PC-9 (cell line): ENCODE results near the gene HTRA3. TPM values are rescaled to one million over a fixed set of nuclear protein-coding genes. Genes with fewer than 3 reads are reported as not detected.

Experiments
- BruUV-seq: library from RNA; stranded (reverse); fragments of 400-500 nt; replicated peaks from 2 replicates; lab custom pipeline; 2021; lab: Mats Ljungman, UMichigan
- CTCF ChIA-PET: fragments of 300-600 bp; sonication (Branson Sonifier 250); formaldehyde crosslinking; loops from one replicate; lab custom pipeline; 2022; ENCODE audit warnings: antibody characterized with exemption; lab: Charles Lee
- POLR2A ChIA-PET: fragments of 300-600 bp; sonication (Branson Sonifier 250); formaldehyde crosslinking; loops from one replicate; lab custom pipeline; 2022; ENCODE audit warnings: antibody characterized with exemption; ENCODE audit not compliant: unreplicated experiment; lab: Charles Lee
- DNase-seq, 2 experiments: peaks; one replicate each; pipeline versions ENCODE4 v3.0.0 to v3.0.0-alpha.2; 2015 to 2022; ENCODE audit warnings: mixed read lengths in 1 of 2
- H2AFZ ChIP-seq: fragments of 200-600 bp; sonication (generic); 2 replicates; pipeline ENCODE4 v1.8.1; 2017; ENCODE audit warnings: antibody characterized with exemption
- H3F3A ChIP-seq: fragments of 200-600 bp; sonication (generic); 2 replicates; pipeline ENCODE4 v1.8.1; 2017; ENCODE audit warnings: antibody characterized with exemption, mild to moderate bottlenecking, low read depth; ENCODE audit not compliant: insufficient read depth
- H3K27ac ChIP-seq: fragments of 200-600 bp; sonication (generic); 2 replicates; pipeline ENCODE4 v1.6.1; 2016; ENCODE audit warnings: mixed run types
- H3K27me3 ChIP-seq: fragments of 200-600 bp; sonication (generic); 2 replicates; pipeline ENCODE4 v1.6.1; 2016; ENCODE audit warnings: low read depth, mixed run types; ENCODE audit not compliant: insufficient read depth
- H3K36me3 ChIP-seq: fragments of 200-600 bp; sonication (generic); 2 replicates; pipeline ENCODE4 v1.6.1; 2016; ENCODE audit warnings: low read depth, mixed run types
- H3K4me1 ChIP-seq: fragments of 200-600 bp; sonication (generic); replicated peaks from 2 replicates; pipeline ENCODE4 v1.6.1; 2016; ENCODE audit warnings: mixed run types; ENCODE audit not compliant: insufficient read depth
- H3K4me2 ChIP-seq: fragments of 200-600 bp; sonication (generic); 2 replicates; pipeline ENCODE4 v1.6.1; 2017; ENCODE audit warnings: mixed run types
- H3K4me3 ChIP-seq: fragments of 200-600 bp; sonication (generic); 2 replicates; pipeline ENCODE4 v1.6.1; 2016; ENCODE audit warnings: mixed run types
- H3K79me2 ChIP-seq: fragments of 200-600 bp; sonication (generic); 2 replicates; pipeline ENCODE4 v1.6.1; 2017; ENCODE audit warnings: low read depth, mixed run types
- H3K9me2 ChIP-seq: fragments of 200-600 bp; sonication (generic); 2 replicates; pipeline ENCODE4 v1.8.1; 2017; ENCODE audit warnings: mild to moderate bottlenecking; ENCODE audit not compliant: insufficient read depth
- H3K9me3 ChIP-seq: fragments of 200-600 bp; sonication (generic); 2 replicates; pipeline ENCODE4 v1.8.1; 2016; ENCODE audit warnings: low read depth; ENCODE audit not compliant: insufficient read depth
- H4K20me1 ChIP-seq: fragments of 200-600 bp; sonication (generic); 2 replicates; pipeline ENCODE4 v1.8.1; 2017; ENCODE audit not compliant: insufficient read depth
- CTCF ChIP-seq: fragments of 200-600 bp; sonication (generic); conservative IDR thresholded peaks from 2 replicates; pipeline ENCODE4 v1.6.1; 2017; ENCODE audit warnings: mixed run types, antibody characterized with exemption, mild to moderate bottlenecking, moderate library complexity
- EZH2 ChIP-seq: fragments of 200-600 bp; sonication (generic); IDR thresholded peaks from 2 replicates; pipeline ENCODE4 v1.8.0; 2017; ENCODE audit warnings: antibody characterized with exemption, low read depth
- intact Hi-C: fragments of 100-400 bp; cut with micrococcal nuclease; formaldehyde crosslinking; loops from one replicate; pipeline ENCODE4 v1.10.0; 2022; ENCODE audit not compliant: unreplicated experiment
- total RNA-seq: library from RNA; stranded (reverse); gene quantifications from 2 replicates; pipeline ENCODE4 v1.2.3, GENCODE V29; 2021

Gene HTRA3
- total RNA-seq, 1 experiment from 2014 or later = 14.1 TPM

- Histone ChIP-seq H2AFZ (no peak overlapping the region), H3K9me2 (no peaks in the 10 kb centered on the region), H3K79me2 (no peaks in the 10 kb centered on the region), H3K27me3 (no peaks in the 10 kb centered on the region), H3K4me1 (no peaks in the 10 kb centered on the region), H3K27ac (no peak overlapping the region), H4K20me1 (no peaks in the 10 kb centered on the region), H3F3A (no peaks in the 10 kb centered on the region), H3K36me3 (no peaks in the 10 kb centered on the region), H3K4me3 (no peak overlapping the region), H3K4me2 (no peak overlapping the region), H3K9me3 (no peaks in the 10 kb centered on the region)
- POLR2A ChIA-PET = no interaction called here
- CTCF ChIA-PET = no interaction called here
- no peak for TF ChIP-seq EZH2
- no peak for TF ChIP-seq CTCF
- BruUV-seq = no TSS peak
- intact Hi-C loops = no loop called here
- DNase-seq = no peak
These were observed 76.6 kb downstream of the HTRA3 start for GRCh38 chr4:8345946-8346814.

- H4K20me1 ChIP-seq = no peaks in the 10 kb centered on the region
- H3K4me1 ChIP-seq = no peaks in the 10 kb centered on the region
- no peaks in the 10 kb centered on the region for H3K27me3 ChIP-seq
- H3K4me3 ChIP-seq = no peak overlapping the region
- no TSS peak for BruUV-seq
- TF ChIP-seq EZH2 (no peak), CTCF (no peak)
- no peaks in the 10 kb centered on the region for H3K36me3 ChIP-seq
- no peak overlapping the region for H2AFZ ChIP-seq
- no peaks in the 10 kb centered on the region for H3K9me3 ChIP-seq
- H3K9me2 ChIP-seq = no peaks in the 10 kb centered on the region
- H3K4me2 ChIP-seq = no peak overlapping the region
- CTCF ChIA-PET = no interaction called here
- POLR2A ChIA-PET = no interaction called here
- no peak overlapping the region for H3K27ac ChIP-seq
- H3K79me2 ChIP-seq = no peaks in the 10 kb centered on the region
- no peaks in the 10 kb centered on the region for H3F3A ChIP-seq
- intact Hi-C loops = no loop called here
- DNase-seq = no peak
These were observed 77.5 kb downstream of the HTRA3 start for GRCh38 chr4:8346838-8347605.

- POLR2A ChIA-PET = no interaction called here
- H3F3A ChIP-seq = no peaks in the 10 kb centered on the region
- no peaks in the 10 kb centered on the region for H3K9me3 ChIP-seq
- intact Hi-C loops = no loop called here
- no peak overlapping the region for H3K4me3 ChIP-seq
- H3K4me1 ChIP-seq = no peaks in the 10 kb centered on the region
- TF ChIP-seq CTCF (no peak), EZH2 (no peak)
- H3K27ac ChIP-seq = no peak overlapping the region
- no peak overlapping the region for H2AFZ ChIP-seq
- no peaks in the 10 kb centered on the region for H3K79me2 ChIP-seq
- H3K36me3 ChIP-seq = no peaks in the 10 kb centered on the region
- no peaks in the 10 kb centered on the region for H4K20me1 ChIP-seq
- CTCF ChIA-PET = no interaction called here
- no peak for DNase-seq
- no peak overlapping the region for H3K4me2 ChIP-seq
- BruUV-seq = no TSS peak
- no peaks in the 10 kb centered on the region for H3K9me2 ChIP-seq
- no peaks in the 10 kb centered on the region for H3K27me3 ChIP-seq
These were observed 78.1 kb downstream of the HTRA3 start for GRCh38 chr4:8347660-8348059.
